Effector memory CD8-positive, alpha-beta T cell (primary cell): ENCODE measurements around the gene EMP3.

ENCODE experiments used
- ATAC-seq: fragments of 150-1000 bp; cut with Tn5 transposase; replicated peaks from 2 replicates; pipeline ENCODE4 v1.10.0; 2021; ENCODE audit warnings: mild to moderate bottlenecking, moderate library complexity
- DNase-seq, 3 experiments: peaks; one replicate each; pipeline ENCODE4 v3.0.0; 2021
- H3K27ac Mint-ChIP-seq, 2 donors: one replicate each; pipeline ENCODE4 v1.8.0; 2022; ENCODE audit warnings: mild to moderate bottlenecking in 2 of 2, mixed read lengths in 2 of 2, moderate library complexity in 2 of 2
- H3K27me3 Mint-ChIP-seq, 2 donors: one replicate each; pipeline ENCODE4 v1.8.0; 2022; ENCODE audit warnings: mixed read lengths in 2 of 2
- H3K36me3 Mint-ChIP-seq: one replicate; pipeline ENCODE4 v1.8.0; 2022; ENCODE audit warnings: mild to moderate bottlenecking, moderate library complexity, mixed read lengths; ENCODE audit not compliant: insufficient read depth
- H3K4me1 Mint-ChIP-seq, 2 donors: one replicate each; pipeline ENCODE4 v1.8.0; 2022; ENCODE audit warnings: low read depth in 2 of 2, mixed read lengths in 2 of 2
- H3K4me3 Mint-ChIP-seq, 2 donors: one replicate each; pipeline ENCODE4 v1.8.0; 2022; ENCODE audit warnings: mild to moderate bottlenecking in 2 of 2, mixed read lengths in 2 of 2, moderate library complexity in 2 of 2
- H3K9me3 Mint-ChIP-seq, 2 donors: one replicate each; pipeline ENCODE4 v1.8.0; 2022; ENCODE audit warnings: mixed read lengths in 2 of 2

Gene EMP3

GRCh38 chr19:48342841-48343540 is 17.6 kb downstream of the EMP3 start:
- Mint-ChIP-seq H3K9me3 (no peaks in the 10 kb centered on the region), H3K27ac (no peak overlapping the region), H3K27me3 (no peaks in the 10 kb centered on the region), H3K4me1 (no peaks in the 10 kb centered on the region), H3K4me3 (no peak overlapping the region), H3K36me3 (peaks cover 3% of the 10 kb centered on the region)
- no peak for DNase-seq
- no peak for ATAC-seq

- ATAC-seq (no peak), DNase-seq (no peak)
- Mint-ChIP-seq H3K4me3 (no peak overlapping the region), H3K27me3 (no peaks in the 10 kb centered on the region), H3K4me1 (no peaks in the 10 kb centered on the region), H3K27ac (no peak overlapping the region), H3K9me3 (no peaks in the 10 kb centered on the region), H3K36me3 (peaks cover 3% of the 10 kb centered on the region)
Measured at GRCh38 chr19:48344892-48345291, 19.5 kb downstream of the EMP3 start.

- Mint-ChIP-seq H3K4me3 (no peak overlapping the region), H3K4me1 (peaks cover 1 to 2% of the 10 kb centered on the region in 2 donors), H3K36me3 (peaks cover 3% of the 10 kb centered on the region), H3K9me3 (no peaks in the 10 kb centered on the region), H3K27me3 (no peaks in the 10 kb centered on the region), H3K27ac (peak overlapping the region in 1 of 2 donors; percentile 49)
- ATAC-seq (no peak), DNase-seq (no peak)
Measured at GRCh38 chr19:48346191-48346590, 20.8 kb downstream of the EMP3 start.

- H3K27me3 Mint-ChIP-seq: no peaks in the 10 kb centered on the region
- no peak for DNase-seq
- ATAC-seq: no peak
- H3K4me1 Mint-ChIP-seq: peaks cover 5 to 6% of the 10 kb centered on the region in 2 donors
- H3K27ac Mint-ChIP-seq: peak overlapping the region; percentile 18 to 59
- H3K4me3 Mint-ChIP-seq: no peak overlapping the region
- H3K9me3 Mint-ChIP-seq: no peaks in the 10 kb centered on the region
- H3K36me3 Mint-ChIP-seq: peaks cover 3% of the 10 kb centered on the region
Measured at GRCh38 chr19:48348045-48348444, 22.7 kb downstream of the EMP3 start.

- Mint-ChIP-seq H3K27me3 (no peaks in the 10 kb centered on the region), H3K4me1 (peaks cover 5 to 6% of the 10 kb centered on the region in 2 donors), H3K27ac (peak overlapping the region; percentile 18 to 59), H3K4me3 (no peak overlapping the region), H3K36me3 (peaks cover 3% of the 10 kb centered on the region), H3K9me3 (no peaks in the 10 kb centered on the region)
- DNase-seq: no peak
- no peak for ATAC-seq
Measured at GRCh38 chr19:48348737-48349136, 23.4 kb downstream of the EMP3 start.

- ATAC-seq (no peak), DNase-seq (no peak)
- Mint-ChIP-seq H3K4me1 (peaks cover 5 to 6% of the 10 kb centered on the region in 2 donors), H3K27ac (peak overlapping the region in 1 of 2 donors; percentile 27), H3K27me3 (no peaks in the 10 kb centered on the region), H3K36me3 (peaks cover 3% of the 10 kb centered on the region), H3K9me3 (no peaks in the 10 kb centered on the region), H3K4me3 (no peak overlapping the region)
Measured at GRCh38 chr19:48350856-48351255, 25.5 kb downstream of the EMP3 start.

- H3K27ac Mint-ChIP-seq: peak overlapping the region in 1 of 2 donors; percentile 27
- DNase-seq: peak; percentile 73 to 74 (median 74)
- no peaks in the 10 kb centered on the region for H3K27me3 Mint-ChIP-seq
- ATAC-seq: peak; percentile 89
- H3K4me3 Mint-ChIP-seq: no peak overlapping the region
- peaks cover 3% of the 10 kb centered on the region for H3K36me3 Mint-ChIP-seq
- H3K4me1 Mint-ChIP-seq: peaks cover 5 to 6% of the 10 kb centered on the region in 2 donors
- H3K9me3 Mint-ChIP-seq: no peaks in the 10 kb centered on the region
Measured at GRCh38 chr19:48351341-48351752, 26.0 kb downstream of the EMP3 start.

- H3K27me3 Mint-ChIP-seq: no peaks in the 10 kb centered on the region
- DNase-seq (no peak), ATAC-seq (no peak)
- H3K4me3 Mint-ChIP-seq: no peak overlapping the region
- H3K9me3 Mint-ChIP-seq: no peaks in the 10 kb centered on the region
- peaks cover 5 to 6% of the 10 kb centered on the region in 2 donors for H3K4me1 Mint-ChIP-seq
- peaks cover 2% of the 10 kb centered on the region for H3K36me3 Mint-ChIP-seq
- no peak overlapping the region for H3K27ac Mint-ChIP-seq
Measured at GRCh38 chr19:48353677-48354076, 28.3 kb downstream of the EMP3 start.

- peaks cover 5 to 6% of the 10 kb centered on the region in 2 donors for H3K4me1 Mint-ChIP-seq
- H3K27me3 Mint-ChIP-seq: no peaks in the 10 kb centered on the region
- H3K4me3 Mint-ChIP-seq: no peak overlapping the region
- DNase-seq: no peak
- peak overlapping the region in 1 of 2 donors; percentile 58 for H3K27ac Mint-ChIP-seq
- H3K36me3 Mint-ChIP-seq: peaks cover 2% of the 10 kb centered on the region
- H3K9me3 Mint-ChIP-seq: no peaks in the 10 kb centered on the region
- ATAC-seq: no peak
Measured at GRCh38 chr19:48354332-48354992, 29.1 kb downstream of the EMP3 start.

GRCh38 chr19:48355365-48355954 is 30.1 kb downstream of the EMP3 start:
- ATAC-seq (no peak), DNase-seq (no peak)
- peaks cover 5 to 6% of the 10 kb centered on the region in 2 donors for H3K4me1 Mint-ChIP-seq
- H3K27me3 Mint-ChIP-seq: no peaks in the 10 kb centered on the region
- H3K9me3 Mint-ChIP-seq: no peaks in the 10 kb centered on the region
- H3K27ac Mint-ChIP-seq: no peak overlapping the region
- H3K36me3 Mint-ChIP-seq: peaks cover 2% of the 10 kb centered on the region
- H3K4me3 Mint-ChIP-seq: no peak overlapping the region

- DNase-seq (no peak), ATAC-seq (no peak)
- H3K4me3 Mint-ChIP-seq: no peak overlapping the region
- no peak overlapping the region for H3K27ac Mint-ChIP-seq
- peaks cover 8% of the 10 kb centered on the region for H3K36me3 Mint-ChIP-seq
- H3K4me1 Mint-ChIP-seq: peaks cover 10 to 13% of the 10 kb centered on the region in 2 donors
- no peaks in the 10 kb centered on the region for H3K27me3 Mint-ChIP-seq
- no peaks in the 10 kb centered on the region for H3K9me3 Mint-ChIP-seq
Measured at GRCh38 chr19:48359123-48359522, 33.8 kb downstream of the EMP3 start.

GRCh38 chr19:48361912-48362311 is 36.6 kb downstream of the EMP3 start:
- ATAC-seq (no peak), DNase-seq (no peak)
- H3K27ac Mint-ChIP-seq: no peak overlapping the region
- H3K4me1 Mint-ChIP-seq: peaks cover 11 to 16% of the 10 kb centered on the region in 2 donors
- H3K27me3 Mint-ChIP-seq: no peaks in the 10 kb centered on the region
- no peaks in the 10 kb centered on the region for H3K9me3 Mint-ChIP-seq
- peaks cover 12% of the 10 kb centered on the region for H3K36me3 Mint-ChIP-seq
- no peak overlapping the region for H3K4me3 Mint-ChIP-seq

- DNase-seq (peak; percentile 81 to 82 (median 82)), ATAC-seq (peak; percentile 58)
- H3K27me3 Mint-ChIP-seq: no peaks in the 10 kb centered on the region
- H3K36me3 Mint-ChIP-seq: peaks cover 9% of the 10 kb centered on the region
- H3K9me3 Mint-ChIP-seq: no peaks in the 10 kb centered on the region
- peak overlapping the region; percentile 82 to 85 for H3K4me3 Mint-ChIP-seq
- peaks cover 11 to 16% of the 10 kb centered on the region in 2 donors for H3K4me1 Mint-ChIP-seq
- peak overlapping the region; percentile 88 to 91 for H3K27ac Mint-ChIP-seq
Measured at GRCh38 chr19:48362716-48363499, 37.6 kb downstream of the EMP3 start.
